ENCODE results near the gene IL1RAPL2. TPM values are rescaled to one million over a fixed set of nuclear protein-coding genes. Genes with fewer than 3 reads are reported as not detected.
A peak's percentile ranks its signal among the peaks of the same experiment; 100 is the strongest.

Gene IL1RAPL2
- total and polyA plus RNA-seq, 2 of the 8 experiments (the other 6 are each of a cell fraction or from before 2014, with no cell fraction given): 0.20 to 1.3 TPM

GRCh38 chrX:105229146-105229545 is 663.1 kb downstream of the IL1RAPL2 start:
- Histone ChIP-seq H3K4me1 (replicated peaks in 1 of 4; ENCODE audit: control insufficient read depth in 3 of 4, insufficient read depth in 4 of 4, low read length in 3 of 4) (no peaks in the 10 kb centered on the region), H3K23me2 (ENCODE audit: low read depth, low read length) (no peaks in the 10 kb centered on the region), H3K18ac (ENCODE audit: extremely low read depth, low read length) (no peak overlapping the region), H3K9me3 (ENCODE audit: insufficient read depth in 2 of 2, low read depth in 1 of 2, low read length in 1 of 2) (no peaks in the 10 kb centered on the region), H4K20me1 (replicated peaks in 1 of 2; ENCODE audit: control insufficient read depth in 1 of 2, insufficient read depth in 2 of 2, low read length in 2 of 2) (no peaks in the 10 kb centered on the region), H3K27me3 (replicated peaks in 1 of 4; ENCODE audit: control insufficient read depth in 3 of 4, extremely low read depth in 1 of 4, insufficient read depth in 3 of 4, low read length in 3 of 4) (no peaks in the 10 kb centered on the region), H3K56ac (replicated peaks; ENCODE audit: insufficient read length, low read depth, low read length) (no peak overlapping the region), H2BK12ac (ENCODE audit: low read depth, low read length) (no peak overlapping the region), H3K4me3 (ENCODE audit: extremely low read depth in 1 of 4, insufficient read depth in 2 of 4, low read depth in 3 of 4, low read length in 4 of 4) (no peak overlapping the region), H4K91ac (replicated peaks; ENCODE audit: insufficient read length, low read length) (no peak overlapping the region), H2BK20ac (ENCODE audit: low read length) (peak overlapping the region; percentile 6; the same call in 1 of the 2 replicates), H3K79me2 (ENCODE audit: control insufficient read depth in 1 of 2, insufficient read depth in 2 of 2, low read length in 2 of 2) (no peaks in the 10 kb centered on the region), H3K9ac (replicated peaks in 1 of 4; ENCODE audit: extremely low read depth in 1 of 4, low read depth in 3 of 4, low read length in 3 of 4) (no peak overlapping the region), H3K36me3 (ENCODE audit: control insufficient read depth in 2 of 4, insufficient read depth in 4 of 4, low read length in 3 of 4) (no peaks in the 10 kb centered on the region), H3K4me2 (ENCODE audit: insufficient read depth in 1 of 2, low read depth in 2 of 2, low read length in 2 of 2) (no peak overlapping the region), H3K4ac (replicated peaks; ENCODE audit: insufficient read length, low read depth, low read length) (no peak overlapping the region), H3K27ac (ENCODE audit: low read depth, low read length) (no peak overlapping the region), H3K79me1 (ENCODE audit: low read depth, low read length) (no peaks in the 10 kb centered on the region), H3K23ac (ENCODE audit: insufficient read length) (no peak overlapping the region), H2BK120ac (replicated peaks; ENCODE audit: low read depth, low read length) (no peak overlapping the region), H3K14ac (ENCODE audit: insufficient read length) (no peak overlapping the region), H2BK5ac (ENCODE audit: low read depth, low read length) (no peak overlapping the region), H2BK15ac (ENCODE audit: low read length) (no peak overlapping the region), H4K8ac (ENCODE audit: extremely low read depth, insufficient read depth, low read length) (no peak overlapping the region), H2AFZ (ENCODE audit: low read length) (no peak overlapping the region), H4K5ac (ENCODE audit: insufficient read length, low read depth, low read length) (no peak overlapping the region), H2AK5ac (ENCODE audit: low read depth, low read length) (no peak overlapping the region)
- CTCF ChIA-PET (ENCODE audit: partially characterized antibody): no interaction called here
- WGBS, 2 experiments (ENCODE audit: extremely low coverage in 1 of 2, insufficient coverage in 1 of 2, insufficient read length in 1 of 2, insufficient replicate concordance in 2 of 2, low coverage in 1 of 2, low lambda C conversion rate in 2 of 2, missing lambda C conversion rate in 1 of 2): 95% methylated on average over 3 of the region's 3 CpGs; no CpG with 5 or more reads in 1 of the 2 experiments
- FAIRE-seq: no peak
- no peak for TF ChIP-seq POLR2AphosphoS5 (IDR thresholded peaks at IDR 0.05; ENCODE audit: low read depth, low read length)
- no peak for TF ChIP-seq CHD1 (IDR thresholded peaks at IDR 0.05; ENCODE audit: low read depth, low read length)
- no peak for TF ChIP-seq HDAC2 (IDR thresholded peaks at IDR 0.05; ENCODE audit: borderline replicate concordance in 1 of 2, low read depth in 2 of 2, low read length in 2 of 2)
- DNase-seq (ENCODE audit: low read depth in 1 of 2, low spot score in 2 of 2): no peak
- POLR2A ChIA-PET (ENCODE audit: partially characterized antibody): no interaction called here

Measured in H1 (cell line).